ENCODE results near the gene COMP.

Gene COMP

GRCh38 chr19:18759304-18759994 is 31.7 kb downstream of the COMP start:
- Histone ChIP-seq H2AFZ (no peak overlapping the region), H3K4me2 (ENCODE audit: low read length) (no peak overlapping the region), H3K4me3 (ENCODE audit: low read depth, low read length) (no peak overlapping the region), H3K4me1 (peaks cover 37% of the 10 kb centered on the region), H3K27ac (no peak overlapping the region), H3K36me3 (ENCODE audit: control insufficient read depth, insufficient read depth, low read length) (no peaks in the 10 kb centered on the region), H3K9ac (no peak overlapping the region), H3K9me3 (ENCODE audit: control insufficient read depth, low read length) (no peaks in the 10 kb centered on the region), H3K27me3 (ENCODE audit: control insufficient read depth, insufficient read depth, low read length) (no peaks in the 10 kb centered on the region), H3K79me2 (no peaks in the 10 kb centered on the region)
- no peak for TF ChIP-seq CTCF (IDR thresholded peaks at IDR 0.05)

GRCh38 chr19:18756896-18757295 is 34.2 kb downstream of the COMP start:
- no peaks in the 10 kb centered on the region for H3K9me3 ChIP-seq (ENCODE audit: control insufficient read depth, low read length)
- H3K79me2 ChIP-seq = no peaks in the 10 kb centered on the region
- no peak overlapping the region for H3K4me3 ChIP-seq (ENCODE audit: low read depth, low read length)
- H3K9ac ChIP-seq = no peak overlapping the region
- H3K27me3 ChIP-seq (ENCODE audit: control insufficient read depth, insufficient read depth, low read length) = no peaks in the 10 kb centered on the region
- peak overlapping the region; percentile 72 for H3K27ac ChIP-seq
- H3K4me2 ChIP-seq (ENCODE audit: low read length) = no peak overlapping the region
- peaks cover 14% of the 10 kb centered on the region for H3K4me1 ChIP-seq
- H3K36me3 ChIP-seq (ENCODE audit: control insufficient read depth, insufficient read depth, low read length) = no peaks in the 10 kb centered on the region
- peak overlapping the region; percentile 68 for H2AFZ ChIP-seq
- TF ChIP-seq CTCF (IDR thresholded peaks at IDR 0.05) = peak; percentile 27

GRCh38 chr19:18754501-18754900 is 36.6 kb downstream of the COMP start:
- Histone ChIP-seq H3K4me3 (ENCODE audit: low read depth, low read length) (no peak overlapping the region), H3K9me3 (ENCODE audit: control insufficient read depth, low read length) (no peaks in the 10 kb centered on the region), H3K4me1 (peaks cover 12% of the 10 kb centered on the region), H3K9ac (no peak overlapping the region), H3K79me2 (no peaks in the 10 kb centered on the region), H3K36me3 (ENCODE audit: control insufficient read depth, insufficient read depth, low read length) (no peaks in the 10 kb centered on the region), H3K27ac (no peak overlapping the region), H2AFZ (no peak overlapping the region), H3K27me3 (ENCODE audit: control insufficient read depth, insufficient read depth, low read length) (no peaks in the 10 kb centered on the region), H3K4me2 (ENCODE audit: low read length) (no peak overlapping the region)
- no peak for TF ChIP-seq CTCF (IDR thresholded peaks at IDR 0.05)

GRCh38 chr19:18751571-18751970 is 39.5 kb downstream of the COMP start:
- no peaks in the 10 kb centered on the region for H3K79me2 ChIP-seq
- H3K36me3 ChIP-seq (ENCODE audit: control insufficient read depth, insufficient read depth, low read length) = no peaks in the 10 kb centered on the region
- no peak overlapping the region for H2AFZ ChIP-seq

More at GRCh38 chr19:18751571-18751970, 39.5 kb downstream of the COMP start:
- no peak overlapping the region for H3K4me3 ChIP-seq (ENCODE audit: low read depth, low read length)
- no peaks in the 10 kb centered on the region for H3K27me3 ChIP-seq (ENCODE audit: control insufficient read depth, insufficient read depth, low read length)
- no peak for TF ChIP-seq CTCF (IDR thresholded peaks at IDR 0.05)
- H3K9me3 ChIP-seq (ENCODE audit: control insufficient read depth, low read length) = no peaks in the 10 kb centered on the region
- no peak overlapping the region for H3K9ac ChIP-seq
- peaks cover 3% of the 10 kb centered on the region for H3K4me1 ChIP-seq
- H3K27ac ChIP-seq = no peak overlapping the region
- H3K4me2 ChIP-seq (ENCODE audit: low read length) = no peak overlapping the region

Data from parathyroid adenoma (tissue), 2 donors.